CD8-positive, alpha-beta memory T cell (primary cell): ENCODE results near the gene ZNF575. TPM values are rescaled to one million over a fixed set of nuclear protein-coding genes. Genes with fewer than 3 reads are reported as not detected.

Source experiments
- polyA plus RNA-seq: library from polyadenylated mRNA; unstranded; fragments of 300-500 nt; fragmentation: Illumina TruSeq; gene quantifications from one replicate; pipeline ENCODE4 v1.2.3, GENCODE V29; 2021
- total RNA-seq, 2 experiments: library from RNA; stranded (reverse); gene quantifications; one replicate each; pipeline ENCODE4 v1.2.3, GENCODE V29; 2021

The ZNF575 gene
- total and polyA plus RNA-seq, 3 experiments from 2014 or later: 2.1 to 2.6 (median 2.3) TPM

Other genes starting within 250 kb of the ZNF575 start
- not detected for gene CD177, start 179.5 kb upstream of the ZNF575 start, total RNA-seq
- gene CD177, start 179.5 kb upstream of the ZNF575 start, polyA plus RNA-seq: not detected
- gene TEX101, start 118.3 kb upstream of the ZNF575 start, total RNA-seq: not detected
- not detected for gene TEX101, start 118.3 kb upstream of the ZNF575 start, polyA plus RNA-seq
- gene LYPD3, start 67.6 kb upstream of the ZNF575 start, total RNA-seq: 1 to 10 TPM in 1 of 2 experiments, under 1 TPM in 1; 0.84 to 1.2 TPM
- 3.8 TPM for gene LYPD3, start 67.6 kb upstream of the ZNF575 start, polyA plus RNA-seq
- gene PHLDB3, start 28.4 kb upstream of the ZNF575 start, total RNA-seq: 10 to 100 TPM; 13.5 to 15.4 TPM
- gene PHLDB3, start 28.4 kb upstream of the ZNF575 start, polyA plus RNA-seq: 8.1 TPM
- 10 to 100 TPM; 34.4 to 42.3 TPM for gene ETHE1, start 6.0 kb upstream of the ZNF575 start, total RNA-seq
- gene ETHE1, start 6.0 kb upstream of the ZNF575 start, polyA plus RNA-seq: 77.0 TPM
- 10 to 100 TPM; 37.0 to 37.2 TPM for gene XRCC1, start 42.3 kb downstream of the ZNF575 start, total RNA-seq
- gene XRCC1, start 42.3 kb downstream of the ZNF575 start, polyA plus RNA-seq: 31.4 TPM
- 10 to 100 TPM in 1 of 2 experiments, 1 to 10 TPM in 1; 9.9 to 13.8 TPM for gene PINLYP, start 42.6 kb downstream of the ZNF575 start, total RNA-seq
- gene PINLYP, start 42.6 kb downstream of the ZNF575 start, polyA plus RNA-seq: 1.3 TPM
- gene IRGQ, start 62.9 kb downstream of the ZNF575 start, total RNA-seq: 10 to 100 TPM; 25.4 to 30.2 TPM
- gene IRGQ, start 62.9 kb downstream of the ZNF575 start, polyA plus RNA-seq: 2.2 TPM
- gene ZNF576, start 63.4 kb downstream of the ZNF575 start, total RNA-seq: 10 to 100 TPM; 19.5 to 20.9 TPM
- 9.3 TPM for gene ZNF576, start 63.4 kb downstream of the ZNF575 start, polyA plus RNA-seq
- gene SRRM5, start 78.9 kb downstream of the ZNF575 start, total RNA-seq: under 1 TPM; 0.24 to 0.58 TPM
- gene SRRM5, start 78.9 kb downstream of the ZNF575 start, polyA plus RNA-seq: 0.26 TPM
- gene ZNF428, start 86.4 kb downstream of the ZNF575 start, total RNA-seq: 10 to 100 TPM; 23.6 to 23.8 TPM
- 22.0 TPM for gene ZNF428, start 86.4 kb downstream of the ZNF575 start, polyA plus RNA-seq
- gene CADM4, start 106.7 kb downstream of the ZNF575 start, total RNA-seq: under 1 TPM; 0.24 to 0.57 TPM
- not detected for gene CADM4, start 106.7 kb downstream of the ZNF575 start, polyA plus RNA-seq
- 1 to 10 TPM; 2.7 to 5.0 TPM for gene PLAUR, start 137.0 kb downstream of the ZNF575 start, total RNA-seq
- 3.8 TPM for gene PLAUR, start 137.0 kb downstream of the ZNF575 start, polyA plus RNA-seq
- not detected for gene IRGC, start 182.9 kb downstream of the ZNF575 start, total RNA-seq
- gene IRGC, start 182.9 kb downstream of the ZNF575 start, polyA plus RNA-seq: not detected
- gene SMG9, start 221.8 kb downstream of the ZNF575 start, total RNA-seq: 10 to 100 TPM; 85.8 to 91.3 TPM
- 11.0 TPM for gene SMG9, start 221.8 kb downstream of the ZNF575 start, polyA plus RNA-seq
- gene KCNN4, start 247.8 kb downstream of the ZNF575 start, total RNA-seq: 10 to 100 TPM; 93.8 to 97.6 TPM
- 8.3 TPM for gene KCNN4, start 247.8 kb downstream of the ZNF575 start, polyA plus RNA-seq